ENCODE data around the gene HS3ST3B1. TPM values are rescaled to one million over a fixed set of nuclear protein-coding genes. Genes with fewer than 3 reads are reported as not detected.

Gene HS3ST3B1
- total and polyA plus RNA-seq, 7 donors, result 0.23 to 1.6 (median 0.64) TPM

- no peak for TF ChIP-seq CTCF (IDR thresholded peaks at IDR 0.05)
- intact Hi-C loops (cut with DNase I), result no loop called here
- WGBS, 3 donors, result 94 to 100% (median 98%) methylated on average over 4 of the region's 4 CpGs
- no peaks in the 10 kb centered on the region for H3K4me1 ChIP-seq
- no peak overlapping the region for H3K27ac ChIP-seq
- ATAC-seq, result no peak
- H3K36me3 ChIP-seq (ENCODE audit: insufficient read depth in 1 of 2, low read depth in 1 of 2), result no peaks in the 10 kb centered on the region
- H3K4me3 ChIP-seq, result no peak overlapping the region
- H3K9me3 ChIP-seq, result no peaks in the 10 kb centered on the region
- H3K27me3 ChIP-seq (ENCODE audit: insufficient read depth in 3 of 3, low read length in 2 of 3), result peaks cover 0 to 3% (median 0%) of the 10 kb centered on the region in 3 donors
- DNase-seq, result no peak
Observed at GRCh38 chr17:14320098-14320497, 19.2 kb downstream of the HS3ST3B1 start.

- DNase-seq (no peak), ATAC-seq (no peak)
- Histone ChIP-seq H3K4me3 (no peak overlapping the region), H3K36me3 (ENCODE audit: insufficient read depth in 1 of 2, low read depth in 1 of 2) (no peaks in the 10 kb centered on the region), H3K4me1 (no peaks in the 10 kb centered on the region), H3K27me3 (ENCODE audit: insufficient read depth in 3 of 3, low read length in 2 of 3) (peaks cover 0 to 3% (median 0%) of the 10 kb centered on the region in 3 donors), H3K27ac (no peak overlapping the region), H3K9me3 (no peaks in the 10 kb centered on the region)
- no peak for TF ChIP-seq CTCF (IDR thresholded peaks at IDR 0.05)
- intact Hi-C loops (cut with DNase I), result no loop called here
- WGBS, 3 donors, result 47 to 61% (median 48%) methylated on average over 13 of the region's 13 CpGs
Observed at GRCh38 chr17:14320734-14321475, 20.0 kb downstream of the HS3ST3B1 start.

- Histone ChIP-seq H3K36me3 (ENCODE audit: insufficient read depth in 1 of 2, low read depth in 1 of 2) (no peaks in the 10 kb centered on the region), H3K27ac (no peak overlapping the region), H3K4me1 (no peaks in the 10 kb centered on the region), H3K4me3 (no peak overlapping the region), H3K27me3 (ENCODE audit: insufficient read depth in 3 of 3, low read length in 2 of 3) (peaks cover 0 to 3% (median 0%) of the 10 kb centered on the region in 3 donors), H3K9me3 (no peaks in the 10 kb centered on the region)
- intact Hi-C loops (cut with DNase I), result no loop called here
- ATAC-seq (no peak), DNase-seq (no peak)
- no peak for TF ChIP-seq CTCF (IDR thresholded peaks at IDR 0.05)
- 61 to 73% (median 62%) methylated on average over 7 of the region's 7 CpGs for WGBS, 3 donors
Observed at GRCh38 chr17:14321476-14321949, 20.6 kb downstream of the HS3ST3B1 start.

GRCh38 chr17:14321980-14322776 is 21.3 kb downstream of the HS3ST3B1 start:
- 91 to 93% (median 92%) methylated on average over 7 of the region's 7 CpGs for WGBS, 3 donors
- H3K36me3 ChIP-seq (ENCODE audit: insufficient read depth in 1 of 2, low read depth in 1 of 2), result no peaks in the 10 kb centered on the region
- DNase-seq (no peak), ATAC-seq (no peak)
- no peaks in the 10 kb centered on the region for H3K4me1 ChIP-seq
- H3K27ac ChIP-seq, result no peak overlapping the region
- intact Hi-C loops (cut with DNase I), result no loop called here
- H3K27me3 ChIP-seq (ENCODE audit: insufficient read depth in 3 of 3, low read length in 2 of 3), result peaks cover 0 to 3% (median 0%) of the 10 kb centered on the region in 3 donors
- H3K9me3 ChIP-seq, result no peaks in the 10 kb centered on the region
- no peak for TF ChIP-seq CTCF (IDR thresholded peaks at IDR 0.05)
- H3K4me3 ChIP-seq, result no peak overlapping the region
